ENCODE results near the gene CNTFR. TPM values are rescaled to one million over a fixed set of nuclear protein-coding genes. Genes with fewer than 3 reads are reported as not detected.

CNTFR gene
- total RNA-seq, 1 experiment from 2014 or later = 0.39 TPM

- H3K4me3 ChIP-seq (ENCODE audit: low read depth, low read length) = no peak overlapping the region
- no peaks in the 10 kb centered on the region; the same call in 1 of the 2 replicates for H3K27me3 ChIP-seq (replicated peaks; ENCODE audit: control insufficient read depth, insufficient read depth, low read length)
- peaks cover 17% of the 10 kb centered on the region for H3K4me1 Mint-ChIP-seq (ENCODE audit: low read depth, unreplicated experiment)
- peaks cover 13% of the 10 kb centered on the region; the same call in 1 of the 2 replicates for H3K4me1 ChIP-seq
- CTCF ChIA-PET = interaction anchor here (1.4 kb wide), 1 partner anchor 10 kb away, joined by 4 read pairs; no protein-coding TSS in a partner anchor
- H3K27me3 Mint-ChIP-seq (ENCODE audit: insufficient read depth, unreplicated experiment) = peaks cover 4% of the 10 kb centered on the region
- H3K36me3 ChIP-seq (ENCODE audit: control insufficient read depth, insufficient read depth, low read length) = no peaks in the 10 kb centered on the region
- peaks cover 9% of the 10 kb centered on the region for H3K36me3 Mint-ChIP-seq (ENCODE audit: insufficient read depth, unreplicated experiment)
- TF ChIP-seq CTCF (IDR thresholded peaks at IDR 0.05; ENCODE audit: insufficient read depth in 1 of 2, low read depth in 1 of 2, low read length in 1 of 2, severe bottlenecking in 1 of 2, unreplicated experiment in 1 of 2) = no peak
- POLR2A ChIA-PET = no interaction called here
- no peak overlapping the region for H3K27ac Mint-ChIP-seq (ENCODE audit: unreplicated experiment)
- intact Hi-C loops (cut with micrococcal nuclease; ENCODE audit: unreplicated experiment) = no loop called here
- no peak for DNase-seq
- H3K9me3 Mint-ChIP-seq (ENCODE audit: unreplicated experiment) = no peaks in the 10 kb centered on the region
- BruUV-seq (replicated peaks) = no TSS peak
- H3K9me3 ChIP-seq = no peaks in the 10 kb centered on the region
- H3K4me3 Mint-ChIP-seq (ENCODE audit: unreplicated experiment) = no peak overlapping the region
Observed at GRCh38 chr9:34623374-34624235, 34.1 kb upstream of the CNTFR start.

- POLR2A ChIA-PET = interaction anchor here (0.6 kb wide), 1 partner anchor 268 kb away, joined by 3 read pairs; no protein-coding TSS in a partner anchor
- DNase-seq = peak; percentile 90 to 93
- no peaks in the 10 kb centered on the region for H3K9me3 ChIP-seq
- Mint-ChIP-seq H3K36me3 (ENCODE audit: insufficient read depth, unreplicated experiment) (peaks cover 6% of the 10 kb centered on the region), H3K4me3 (ENCODE audit: unreplicated experiment) (peak within 1 kb of the TSS; percentile 73), H3K9me3 (ENCODE audit: unreplicated experiment) (no peaks in the 10 kb centered on the region), H3K27me3 (ENCODE audit: insufficient read depth, unreplicated experiment) (no peaks in the 10 kb centered on the region), H3K4me1 (ENCODE audit: low read depth, unreplicated experiment) (peaks cover 8% of the 10 kb centered on the region), H3K27ac (ENCODE audit: unreplicated experiment) (peak within 1 kb of the TSS; percentile 83)
- H3K36me3 ChIP-seq (ENCODE audit: control insufficient read depth, insufficient read depth, low read length) = peaks cover 2% of the 10 kb centered on the region; the same call in 1 of the 2 replicates
- no peaks in the 10 kb centered on the region; the same call in 1 of the 2 replicates for H3K27me3 ChIP-seq (replicated peaks; ENCODE audit: control insufficient read depth, insufficient read depth, low read length)
- TF ChIP-seq CTCF (IDR thresholded peaks at IDR 0.05; ENCODE audit: insufficient read depth in 1 of 2, low read depth in 1 of 2, low read length in 1 of 2, severe bottlenecking in 1 of 2, unreplicated experiment in 1 of 2) = no peak
- TSS peak; percentile 48 for BruUV-seq (replicated peaks)
- CTCF ChIA-PET = interaction anchor here (0.6 to 1.7 kb wide), 4 partner anchors 9 to 273 kb away, joined by 4 to 14 read pairs (median 6); partner anchors contain the start of genes ARID3C and GALT
- peak within 1 kb of the TSS; percentile 53 for H3K4me3 ChIP-seq (ENCODE audit: low read depth, low read length)
- intact Hi-C loops (cut with micrococcal nuclease; ENCODE audit: unreplicated experiment) = loop anchor here (1.0 kb wide), 1 partner anchor 8 kb away; the partner anchor contains the start of gene RPP25L
- H3K4me1 ChIP-seq = peaks cover 7% of the 10 kb centered on the region; the same call in 1 of the 2 replicates
Observed at GRCh38 chr9:34620061-34620994, 30.8 kb upstream of the CNTFR start, which contains the start of gene DCTN3. DCTN3 (minus strand) TSS chr9:34620495; CDS start chr9:34620464, 31 bp downstream.

Data from Caco-2 (cell line).